Measurements from ENCODE around the gene GPR176.
"Not testable (repeated sequence)": the region's sequence is repeated elsewhere in the genome, so short reads cannot be mapped to it uniquely, and the experiment has no call there.

GPR176 gene

GRCh38 chr15:39814489-39814888 is 105.6 kb downstream of the GPR176 start:
- in situ Hi-C loops (cut with HindIII; ENCODE audit: low sequenced_read_pairs), result no loop called here

- in situ Hi-C loops (cut with HindIII; ENCODE audit: low sequenced_read_pairs), result not testable (repeated sequence)
Measured at GRCh38 chr15:39812651-39813050, 107.4 kb downstream of the GPR176 start.

GRCh38 chr15:39808909-39809308 is 111.2 kb downstream of the GPR176 start:
- in situ Hi-C loops (cut with HindIII; ENCODE audit: low sequenced_read_pairs), result no loop called here

GRCh38 chr15:39807791-39808190 is 112.3 kb downstream of the GPR176 start:
- in situ Hi-C loops (cut with HindIII; ENCODE audit: low sequenced_read_pairs), result no loop called here

GRCh38 chr15:39804026-39804425 is 116.0 kb downstream of the GPR176 start:
- in situ Hi-C loops (cut with HindIII; ENCODE audit: low sequenced_read_pairs), result no loop called here

GRCh38 chr15:39803016-39803415 is 117.0 kb downstream of the GPR176 start:
- in situ Hi-C loops (cut with HindIII; ENCODE audit: low sequenced_read_pairs), result no loop called here

GRCh38 chr15:39801641-39802309 is 118.3 kb downstream of the GPR176 start:
- in situ Hi-C loops (cut with HindIII; ENCODE audit: low sequenced_read_pairs), result no loop called here

- in situ Hi-C loops (cut with HindIII; ENCODE audit: low sequenced_read_pairs), result loop anchor here (5.0 kb wide), 1 partner anchor 63 kb away; no protein-coding TSS in a partner anchor
Measured at GRCh38 chr15:39799552-39800011, 120.5 kb downstream of the GPR176 start.

GRCh38 chr15:39798382-39798781 is 121.7 kb downstream of the GPR176 start:
- in situ Hi-C loops (cut with HindIII; ENCODE audit: low sequenced_read_pairs), result loop anchor here (5.0 kb wide), 1 partner anchor 64 kb away; no protein-coding TSS in a partner anchor

- in situ Hi-C loops (cut with HindIII; ENCODE audit: low sequenced_read_pairs), result loop anchor here (5.0 kb wide), 1 partner anchor 65 kb away; no protein-coding TSS in a partner anchor
Measured at GRCh38 chr15:39797407-39797806, 122.7 kb downstream of the GPR176 start.

GRCh38 chr15:39796601-39797000 is 123.5 kb downstream of the GPR176 start:
- in situ Hi-C loops (cut with HindIII; ENCODE audit: low sequenced_read_pairs), result loop anchor here (5.0 kb wide), 1 partner anchor 66 kb away; no protein-coding TSS in a partner anchor

- in situ Hi-C loops (cut with HindIII; ENCODE audit: low sequenced_read_pairs), result loop anchor here (5.0 kb wide), 1 partner anchor 67 kb away; no protein-coding TSS in a partner anchor
Measured at GRCh38 chr15:39795486-39795885, 124.6 kb downstream of the GPR176 start.

GRCh38 chr15:39794954-39795353 is 125.1 kb downstream of the GPR176 start:
- in situ Hi-C loops (cut with HindIII; ENCODE audit: low sequenced_read_pairs), result loop anchor here (5.0 kb wide), 1 partner anchor 67 kb away; no protein-coding TSS in a partner anchor

- in situ Hi-C loops (cut with HindIII; ENCODE audit: low sequenced_read_pairs), result no loop called here
Measured at GRCh38 chr15:39793923-39794322, 126.1 kb downstream of the GPR176 start.

GRCh38 chr15:39792844-39793335 is 127.2 kb downstream of the GPR176 start:
- in situ Hi-C loops (cut with HindIII; ENCODE audit: low sequenced_read_pairs), result no loop called here

GRCh38 chr15:39792025-39792843 is 127.8 kb downstream of the GPR176 start:
- in situ Hi-C loops (cut with HindIII; ENCODE audit: low sequenced_read_pairs), result no loop called here

GRCh38 chr15:39789736-39790135 is 130.3 kb downstream of the GPR176 start:
- in situ Hi-C loops (cut with HindIII; ENCODE audit: low sequenced_read_pairs), result no loop called here

- in situ Hi-C loops (cut with HindIII; ENCODE audit: low sequenced_read_pairs), result no loop called here
Measured at GRCh38 chr15:39788800-39789565, 131.1 kb downstream of the GPR176 start.

GRCh38 chr15:39788108-39788507 is 132.0 kb downstream of the GPR176 start:
- in situ Hi-C loops (cut with HindIII; ENCODE audit: low sequenced_read_pairs), result no loop called here

- in situ Hi-C loops (cut with HindIII; ENCODE audit: low sequenced_read_pairs), result no loop called here
Measured at GRCh38 chr15:39787479-39787878, 132.6 kb downstream of the GPR176 start.
